Endothelial cell (in vitro differentiated cells): Measurements from ENCODE around the gene KCNH5. TPM values are rescaled to one million over a fixed set of nuclear protein-coding genes. Genes with fewer than 3 reads are reported as not detected.

ENCODE experiments used
- DNase-seq: peaks from one replicate; pipeline ENCODE4 v3.0.0; 2021; ENCODE audit warnings: low spot score
- H3K27ac Mint-ChIP-seq: one replicate; pipeline ENCODE4 v1.8.0; 2021; ENCODE audit warnings: mixed read lengths, inconsistent platforms; ENCODE audit not compliant: unreplicated experiment
- H3K27me3 Mint-ChIP-seq: one replicate; pipeline ENCODE4 v1.8.0; 2021; ENCODE audit warnings: mild to moderate bottlenecking, moderate library complexity, mixed read lengths, inconsistent platforms; ENCODE audit not compliant: unreplicated experiment
- H3K36me3 Mint-ChIP-seq: one replicate; pipeline ENCODE4 v1.8.0; 2021; ENCODE audit warnings: mild to moderate bottlenecking, low read depth, mixed read lengths, inconsistent platforms; ENCODE audit not compliant: unreplicated experiment
- H3K4me1 Mint-ChIP-seq: one replicate; pipeline ENCODE4 v1.8.0; 2021; ENCODE audit warnings: mild to moderate bottlenecking, mixed read lengths, inconsistent platforms; ENCODE audit not compliant: unreplicated experiment
- H3K4me3 Mint-ChIP-seq: one replicate; pipeline ENCODE4 v1.8.0; 2021; ENCODE audit warnings: mild to moderate bottlenecking, mixed read lengths, inconsistent platforms; ENCODE audit not compliant: unreplicated experiment
- H3K9me3 Mint-ChIP-seq: one replicate; pipeline ENCODE4 v1.8.0; 2021; ENCODE audit warnings: mixed read lengths, inconsistent platforms; ENCODE audit not compliant: unreplicated experiment
- CTCF ChIP-seq: fragments of 200-600 bp; sonication (generic); IDR thresholded peaks from one replicate; pipeline ENCODE4 v1.5.0; 2021; ENCODE audit warnings: antibody characterized with exemption; ENCODE audit not compliant: unreplicated experiment
- total RNA-seq: library from RNA; stranded (reverse); fragmentation: NEBNext Ultra II Directional; extraction: Animal tissue kit (Norgen Biotek cat#: 25700); gene quantifications from one replicate; pipeline ENCODE4 v1.2.1, GENCODE V29; 2021; ENCODE audit not compliant: unreplicated experiment

Gene KCNH5
- total RNA-seq, 1 donor from 2014 or later: 0.13 TPM

GRCh38 chr14:62889364-62889763 lies 155.9 kb downstream of the KCNH5 start:
- no peak for DNase-seq
- no peaks in the 10 kb centered on the region for H3K9me3 Mint-ChIP-seq
- no peak overlapping the region for H3K27ac Mint-ChIP-seq

GRCh38 chr14:62886461-62886860 lies 158.8 kb downstream of the KCNH5 start:
- H3K4me3 Mint-ChIP-seq: no peak overlapping the region
- no peak overlapping the region for H3K27ac Mint-ChIP-seq
- TF ChIP-seq CTCF: no peak
- no peak for DNase-seq
- no peaks in the 10 kb centered on the region for H3K9me3 Mint-ChIP-seq
- H3K36me3 Mint-ChIP-seq: no peaks in the 10 kb centered on the region
- no peaks in the 10 kb centered on the region for H3K4me1 Mint-ChIP-seq
- no peaks in the 10 kb centered on the region for H3K27me3 Mint-ChIP-seq

More at GRCh38 chr14:62889364-62889763, 155.9 kb downstream of the KCNH5 start:
- no peaks in the 10 kb centered on the region for H3K36me3 Mint-ChIP-seq
- H3K4me3 Mint-ChIP-seq: no peak overlapping the region
- H3K27me3 Mint-ChIP-seq: no peaks in the 10 kb centered on the region
- TF ChIP-seq CTCF: no peak
- H3K4me1 Mint-ChIP-seq: no peaks in the 10 kb centered on the region

GRCh38 chr14:62885451-62885850 lies 159.8 kb downstream of the KCNH5 start:
- no peaks in the 10 kb centered on the region for H3K27me3 Mint-ChIP-seq
- no peaks in the 10 kb centered on the region for H3K36me3 Mint-ChIP-seq
- H3K9me3 Mint-ChIP-seq: no peaks in the 10 kb centered on the region
- no peaks in the 10 kb centered on the region for H3K4me1 Mint-ChIP-seq
- no peak for TF ChIP-seq CTCF
- DNase-seq: no peak
- no peak overlapping the region for H3K4me3 Mint-ChIP-seq
- H3K27ac Mint-ChIP-seq: no peak overlapping the region

- no peaks in the 10 kb centered on the region for H3K9me3 Mint-ChIP-seq
- no peaks in the 10 kb centered on the region for H3K4me1 Mint-ChIP-seq
- no peak for DNase-seq
- H3K36me3 Mint-ChIP-seq: no peaks in the 10 kb centered on the region
- no peaks in the 10 kb centered on the region for H3K27me3 Mint-ChIP-seq
- H3K4me3 Mint-ChIP-seq: no peak overlapping the region
- no peak for TF ChIP-seq CTCF
- H3K27ac Mint-ChIP-seq: no peak overlapping the region
Measured at GRCh38 chr14:62882967-62883366, 162.3 kb downstream of the KCNH5 start.

- Mint-ChIP-seq H3K27me3 (peaks cover 2% of the 10 kb centered on the region), H3K9me3 (no peaks in the 10 kb centered on the region), H3K36me3 (no peaks in the 10 kb centered on the region), H3K4me3 (no peak overlapping the region), H3K4me1 (no peaks in the 10 kb centered on the region), H3K27ac (no peak overlapping the region)
- DNase-seq: no peak
- TF ChIP-seq CTCF: no peak
Measured at GRCh38 chr14:62866376-62866775, 178.9 kb downstream of the KCNH5 start.
